K562 (cell line): ENCODE measurements around the gene TMEM170A. TPM values are rescaled to one million over a fixed set of nuclear protein-coding genes. Genes with fewer than 3 reads are reported as not detected.

Experiments used
- CCNT2 ChIP-seq: IDR thresholded peaks from 2 replicates; pipeline ENCODE4 v1.6.1; 2011; ENCODE audit warnings: borderline replicate concordance, low read depth, mild to moderate bottlenecking, moderate library complexity, mixed read lengths, low read length; ENCODE audit not compliant: insufficient read length; ENCODE audit errors: extremely low read depth
- CREB3L1 ChIP-seq: fragments of 450-650 bp; IDR thresholded peaks from 2 replicates; pipeline ENCODE4 v1.6.1; 2014; ENCODE audit warnings: low read depth, mild to moderate bottlenecking, moderate library complexity, borderline replicate concordance
- ERF ChIP-seq: fragments of 450-650 bp; formaldehyde crosslinking; IDR thresholded peaks from 2 replicates; pipeline ENCODE4 v1.4.0; 2020; ENCODE audit warnings: mild to moderate bottlenecking, mixed read lengths
- FIP1L1 ChIP-seq: fragments of 200-400 bp; formaldehyde crosslinking; IDR thresholded peaks from 2 replicates; pipeline ENCODE4 v1.6.1; 2018; ENCODE audit warnings: mild to moderate bottlenecking, low read depth, low read length; ENCODE audit not compliant: poor library complexity, severe bottlenecking
- FOXK2 ChIP-seq, 2 experiments: fragments of 450-650 bp; IDR thresholded peaks in 1 of 2; conservative IDR thresholded peaks in 1 of 2; 2 replicates each; pipeline ENCODE4 v1.6.1; 2016; ENCODE audit warnings: low read depth in 2 of 2, mild to moderate bottlenecking in 1 of 2
- KDM1A ChIP-seq, 2 experiments: fragments of 450-650 bp; IDR thresholded peaks; 2 replicates each; pipeline ENCODE4 v1.6.1; 2016; ENCODE audit warnings: mild to moderate bottlenecking in 2 of 2
- LCOR ChIP-seq: sonication (generic); formaldehyde crosslinking; IDR thresholded peaks from 2 replicates; pipeline ENCODE4 v1.8.0; 2022; ENCODE audit warnings: mild to moderate bottlenecking, missing genetic modification reagents
- MAFG ChIP-seq: fragments of 450-650 bp; conservative IDR thresholded peaks from 2 replicates; pipeline ENCODE4 v1.6.1; 2016; ENCODE audit warnings: missing genetic modification characterization, missing compliant biosample characterization
- NCOA6 ChIP-seq: fragments of 450-650 bp; IDR thresholded peaks from 2 replicates; pipeline ENCODE4 v1.6.1; 2017; ENCODE audit warnings: mild to moderate bottlenecking
- POLR2H ChIP-seq: IDR thresholded peaks from 2 replicates; pipeline ENCODE4 v1.6.1; 2016; ENCODE audit warnings: missing genetic modification characterization, low read depth, mild to moderate bottlenecking, control low read depth, missing compliant biosample characterization, moderate library complexity
- POU5F1 ChIP-seq: fragments of 150-350 bp; IDR thresholded peaks from 2 replicates; pipeline ENCODE4 v1.6.1; 2014; ENCODE audit warnings: borderline replicate concordance, low read length, low read depth, mild to moderate bottlenecking; ENCODE audit not compliant: partially characterized antibody
- RBBP5 ChIP-seq: fragments of 200-600 bp; sonication (generic); IDR thresholded peaks from 2 replicates; pipeline ENCODE4 v1.6.1; 2012; ENCODE audit warnings: borderline replicate concordance, mild to moderate bottlenecking, low read length, control low read depth, inconsistent platforms; ENCODE audit not compliant: insufficient read depth, poor library complexity, severe bottlenecking
- TEAD4 ChIP-seq, 2 experiments: sonication (generic) in 1 of 2; formaldehyde crosslinking in 1 of 2; IDR thresholded peaks; 2 replicates each; pipeline versions ENCODE4 v1.6.1 to v1.8.0; 2012 to 2022; ENCODE audit warnings: borderline replicate concordance in 1 of 2, inconsistent platforms in 1 of 2, low read length in 1 of 2, mild to moderate bottlenecking in 1 of 2, missing genetic modification reagents in 1 of 2
- ZBTB8A ChIP-seq: fragments of 450-650 bp; IDR thresholded peaks from 2 replicates; pipeline ENCODE4 v1.6.1; 2018; ENCODE audit warnings: mild to moderate bottlenecking, moderate library complexity; ENCODE audit not compliant: partially characterized antibody
- ZBTB9 ChIP-seq: fragments of 450-650 bp; formaldehyde crosslinking; IDR thresholded peaks from 2 replicates; pipeline ENCODE4 v1.4.0; 2020; ENCODE audit warnings: mild to moderate bottlenecking, moderate library complexity
- ZNF592 ChIP-seq: fragments of 450-650 bp; IDR thresholded peaks from 2 replicates; pipeline ENCODE4 v1.6.1; 2017; ENCODE audit warnings: antibody characterized with exemption, mild to moderate bottlenecking
- ZNF766 ChIP-seq: fragments of 200-800 bp; sonication (Bioruptor generic); conservative IDR thresholded peaks from 2 replicates; pipeline ENCODE4 v1.6.1; 2016; ENCODE audit warnings: missing genetic modification characterization, missing compliant biosample characterization
- polyA plus RNA-seq, 8 experiments: library from polyadenylated mRNA; depleted of rRNA in 4 of 8; stranded (reverse) in 5 of 8; unstranded in 3 of 8; fragments of >200 nt; fragmentation: Nextera tagmentation in 2 of 8; fragmentation: Illumina TruSeq in 1 of 8; extraction: Ambion mirVana in 2 of 8; extraction: Trizol in 1 of 8; gene quantifications; 2 replicates each; pipeline versions ENCODE4 v1.2.1 to v1.2.3, GENCODE V29; 2011 to 2014; ENCODE audit warnings: inconsistent platforms in 1 of 8, missing spikeins in 1 of 8
- total RNA-seq, 7 experiments: library from RNA; depleted of rRNA in 6 of 7; stranded (reverse); fragments of >200 nt in 6 of 7; fragmentation: Illumina TruSeq in 2 of 7; extraction: Trizol in 2 of 7; gene quantifications; 2 replicates each; pipeline versions ENCODE4 v1.2.1 to v1.2.3, GENCODE V29; 2011 to 2021; ENCODE audit warnings: low replicate concordance in 1 of 7

The TMEM170A gene
- total and polyA plus RNA-seq, 9 of the 15 experiments (the other 6 are each of a cell fraction or from before 2014, with no cell fraction given): 6.1 to 30.2 (median 15.0) TPM

GRCh38 chr16:75432828-75433731, 31.4 kb downstream of the TMEM170A start, which contains the start of gene CFDP1 (continued):
- TF ChIP-seq ZBTB8A (no peak), ERF (CRISPR knock-in tag) (peak; percentile 78; the same call in 1 of the 2 replicates), CCNT2 (peak; percentile 70), ZBTB9 (CRISPR knock-in tag) (peak; percentile 76; the same call in 1 of the 2 replicates), POLR2H (no peak), TEAD4 (IDR thresholded peaks at IDR 0.05; ENCODE audit: low read length) (no peak), TEAD4 (CRISPR knock-in tag; IDR thresholded peaks at IDR 0.05; ENCODE audit: borderline replicate concordance) (no peak; the same call in 1 of the 2 replicates), KDM1A (IDR thresholded peaks at IDR 0.05) (no peak), CREB3L1 (peak; percentile 75; the same call in 1 of the 2 replicates), FOXK2 (conservative IDR thresholded peaks at IDR 0.05 in 1 of 2, IDR thresholded peaks at IDR 0.05 in 1 of 2; ENCODE audit: low read depth in 2 of 2) (peak; percentile 20 to 83; a peak in 2 of 4 replicates), POU5F1 (no peak), NCOA6 (peak; percentile 100), MAFG (tag) (no peak), LCOR (peak; percentile 90; the same call in 1 of the 2 replicates), FIP1L1 (peak; percentile 83), ZNF592 (peak; percentile 68), ZNF766 (CRISPR knock-in tag) (no peak), RBBP5 (peak; percentile 79)
